Measurements from ENCODE around the gene P2RY2. TPM values are rescaled to one million over a fixed set of nuclear protein-coding genes. Genes with fewer than 3 reads are reported as not detected.
A peak's percentile ranks its signal among the peaks of the same experiment; 100 is the strongest.

Gene P2RY2
- total RNA-seq, 2 donors from 2014 or later: 2.0 to 2.1 TPM

- intact Hi-C loops (cut with DNase I): no loop called here
- DNase-seq (no peak), ATAC-seq (no peak)
- H3K4me3 ChIP-seq: no peak overlapping the region
- H3K9me3 ChIP-seq: no peaks in the 10 kb centered on the region
- no peaks in the 10 kb centered on the region for H3K4me1 ChIP-seq
- no peak for TF ChIP-seq POLR2A (IDR thresholded peaks at IDR 0.05)
- TF ChIP-seq, protein P1, sequence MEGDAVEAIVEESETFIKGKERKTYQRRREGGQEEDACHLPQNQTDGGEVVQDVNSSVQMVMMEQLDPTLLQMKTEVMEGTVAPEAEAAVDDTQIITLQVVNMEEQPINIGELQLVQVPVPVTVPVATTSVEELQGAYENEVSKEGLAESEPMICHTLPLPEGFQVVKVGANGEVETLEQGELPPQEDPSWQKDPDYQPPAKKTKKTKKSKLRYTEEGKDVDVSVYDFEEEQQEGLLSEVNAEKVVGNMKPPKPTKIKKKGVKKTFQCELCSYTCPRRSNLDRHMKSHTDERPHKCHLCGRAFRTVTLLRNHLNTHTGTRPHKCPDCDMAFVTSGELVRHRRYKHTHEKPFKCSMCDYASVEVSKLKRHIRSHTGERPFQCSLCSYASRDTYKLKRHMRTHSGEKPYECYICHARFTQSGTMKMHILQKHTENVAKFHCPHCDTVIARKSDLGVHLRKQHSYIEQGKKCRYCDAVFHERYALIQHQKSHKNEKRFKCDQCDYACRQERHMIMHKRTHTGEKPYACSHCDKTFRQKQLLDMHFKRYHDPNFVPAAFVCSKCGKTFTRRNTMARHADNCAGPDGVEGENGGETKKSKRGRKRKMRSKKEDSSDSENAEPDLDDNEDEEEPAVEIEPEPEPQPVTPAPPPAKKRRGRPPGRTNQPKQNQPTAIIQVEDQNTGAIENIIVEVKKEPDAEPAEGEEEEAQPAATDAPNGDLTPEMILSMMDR (IDR thresholded peaks at IDR 0.05): no peak
- no peak overlapping the region for H3K27ac ChIP-seq
- no peaks in the 10 kb centered on the region for H3K36me3 ChIP-seq (replicated peaks in 1 of 2; ENCODE audit: insufficient read depth in 1 of 2, low read depth in 2 of 2)
- no peaks in the 10 kb centered on the region for H3K27me3 ChIP-seq
- WGBS, 2 donors: 66 to 85% methylated on average over 2 to 3 of the region's 3 CpGs
Measured at GRCh38 chr11:73281796-73282660, 63.9 kb downstream of the P2RY2 start.

DNA sequence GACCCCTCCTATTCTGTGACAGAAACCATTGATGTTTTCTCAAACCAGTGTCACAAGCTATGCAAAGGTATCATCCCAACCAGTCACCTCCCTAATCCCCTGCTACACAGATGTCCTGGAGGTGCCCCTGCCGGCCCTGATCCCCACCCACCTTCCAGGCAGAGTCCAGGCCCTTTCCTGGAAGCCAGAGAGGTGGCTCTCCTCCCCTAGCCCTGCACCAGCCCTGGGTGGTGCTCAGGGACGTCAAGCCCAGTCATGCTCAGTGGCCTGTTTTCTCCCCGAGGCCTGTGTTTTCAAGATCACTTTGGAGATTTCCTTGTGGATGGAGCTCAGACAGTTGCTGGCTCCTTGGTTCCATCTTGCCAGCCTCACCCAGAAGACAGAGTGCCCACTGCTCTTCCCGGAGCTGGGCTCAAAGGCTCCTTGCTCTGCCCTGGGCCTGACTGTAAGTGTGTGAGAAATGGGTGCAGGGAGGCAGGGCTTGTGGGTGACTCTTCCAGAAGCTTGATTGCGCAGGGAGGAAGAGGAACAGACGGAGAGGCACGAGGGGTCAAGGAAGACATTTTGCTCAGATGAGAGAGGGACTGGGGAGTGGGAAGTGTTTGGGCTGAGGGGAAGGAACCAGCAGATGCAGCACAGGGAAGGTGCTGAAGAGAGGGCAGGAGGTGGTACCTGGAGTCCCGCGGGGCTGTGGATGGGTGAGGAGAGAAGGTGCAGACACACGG is 65.4 kb downstream of the P2RY2 start:
- ATAC-seq (no peak), DNase-seq (peak in 1 of 4 donors; percentile 40)
- H3K9me3 ChIP-seq: no peaks in the 10 kb centered on the region
- no peaks in the 10 kb centered on the region for H3K27me3 ChIP-seq
- 59 to 65% methylated on average over 10 of the region's 10 CpGs for whole genome bisulfite sequencing, 2 donors
- no peaks in the 10 kb centered on the region for H3K4me1 ChIP-seq
- intact Hi-C loops (cut with DNase I): no loop called here
- no peak overlapping the region for H3K27ac ChIP-seq
- H3K4me3 ChIP-seq: no peak overlapping the region
- no peak for TF ChIP-seq POLR2A (IDR thresholded peaks at IDR 0.05)
- TF ChIP-seq, protein P1 (IDR thresholded peaks at IDR 0.05): no peak
- H3K36me3 ChIP-seq (replicated peaks in 1 of 2; ENCODE audit: insufficient read depth in 1 of 2, low read depth in 2 of 2): no peaks in the 10 kb centered on the region

GRCh38 chr11:73284106-73284505 is 66.0 kb downstream of the P2RY2 start:
- no peak for ATAC-seq
- H3K27ac ChIP-seq: no peak overlapping the region
- no peaks in the 10 kb centered on the region for H3K9me3 ChIP-seq
- intact Hi-C loops (cut with DNase I): no loop called here
- no peak for DNase-seq
- H3K4me3 ChIP-seq: no peak overlapping the region
- 64 to 100% methylated on average over 1 to 3 of the region's 3 CpGs for WGBS, 2 donors
- no peaks in the 10 kb centered on the region for H3K27me3 ChIP-seq
- no peak for TF ChIP-seq POLR2A (IDR thresholded peaks at IDR 0.05)
- TF ChIP-seq, protein P1 (IDR thresholded peaks at IDR 0.05): no peak
- no peaks in the 10 kb centered on the region for H3K36me3 ChIP-seq (replicated peaks in 1 of 2; ENCODE audit: insufficient read depth in 1 of 2, low read depth in 2 of 2)
- H3K4me1 ChIP-seq: peaks cover 2% of the 10 kb centered on the region

GRCh38 chr11:73285721-73286120 is 67.6 kb downstream of the P2RY2 start:
- no peak for DNase-seq
- no peaks in the 10 kb centered on the region for H3K27me3 ChIP-seq
- H3K36me3 ChIP-seq (replicated peaks in 1 of 2; ENCODE audit: insufficient read depth in 1 of 2, low read depth in 2 of 2): no peaks in the 10 kb centered on the region
- 80 to 83% methylated on average over 1 of the region's 1 CpG for WGBS, 2 donors
- no peak for ATAC-seq
- no peak overlapping the region for H3K27ac ChIP-seq
- no peaks in the 10 kb centered on the region for H3K9me3 ChIP-seq
- intact Hi-C loops (cut with DNase I): no loop called here
- H3K4me1 ChIP-seq: peaks cover 7% of the 10 kb centered on the region
- no peak overlapping the region for H3K4me3 ChIP-seq
- TF ChIP-seq, protein P1 (IDR thresholded peaks at IDR 0.05): no peak
- no peak for TF ChIP-seq POLR2A (IDR thresholded peaks at IDR 0.05)

Other genes with a start within 250 kb of the P2RY2 start
- 1 to 10 TPM; 7.3 to 8.0 TPM for gene FCHSD2, start 76.0 kb upstream of the P2RY2 start, total RNA-seq
- gene P2RY6, start 54.1 kb downstream of the P2RY2 start, total RNA-seq: not detected
- gene ARHGEF17, start 90.0 kb downstream of the P2RY2 start, total RNA-seq: 10 to 100 TPM; 19.2 to 28.0 TPM
- gene RELT, start 158.1 kb downstream of the P2RY2 start, total RNA-seq: under 1 TPM; 0.33 to 0.52 TPM